ENCODE measurements around the gene IGLL1. TPM values are rescaled to one million over a fixed set of nuclear protein-coding genes. Genes with fewer than 3 reads are reported as not detected.
A peak's percentile ranks its signal among the peaks of the same experiment; 100 is the strongest.

Gene IGLL1
- total RNA-seq, 1 donor from 2014 or later: not detected

DNA sequence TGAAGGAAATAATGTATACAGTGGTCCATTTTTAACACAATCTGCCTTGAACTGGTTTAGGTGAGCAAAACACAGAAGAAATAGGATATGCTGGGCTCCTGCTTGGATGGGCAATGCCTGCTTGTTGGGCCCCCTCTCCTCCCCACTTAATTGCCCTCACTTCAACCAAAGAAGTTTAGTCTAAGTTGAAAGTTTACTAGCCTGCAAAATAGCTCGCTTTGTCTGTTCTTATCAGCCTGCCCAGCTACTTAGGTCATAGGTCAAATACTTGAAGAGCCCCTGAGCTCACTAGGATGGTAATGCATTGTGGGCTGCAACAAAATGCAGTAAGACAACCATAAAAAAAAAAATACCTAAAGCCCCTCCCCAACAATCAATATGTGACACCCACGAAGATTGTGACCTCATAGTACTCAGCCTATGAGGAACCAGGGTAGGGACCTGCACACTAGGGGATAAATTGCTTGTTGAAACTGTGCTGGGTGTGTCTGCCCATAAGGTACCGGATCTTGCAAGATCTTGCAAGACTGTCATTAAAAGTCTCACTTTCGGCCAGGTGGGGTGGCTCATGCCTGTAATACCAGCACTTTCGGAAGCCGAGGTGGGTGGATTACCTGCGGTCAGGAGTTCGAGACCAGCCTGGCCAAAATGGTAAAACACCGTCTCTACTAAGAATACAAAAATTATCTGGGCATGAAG, 41.1 kb upstream of the IGLL1 start:
- Mint-ChIP-seq H3K27me3 (no peaks in the 10 kb centered on the region), H3K27ac (peak overlapping the region; percentile 20), H3K4me3 (no peak overlapping the region), H3K4me1 (ENCODE audit: unreplicated experiment) (peaks cover 16% of the 10 kb centered on the region), H3K36me3 (no peaks in the 10 kb centered on the region), H3K9me3 (no peaks in the 10 kb centered on the region)
- no peak for DNase-seq (ENCODE audit: extremely low spot score, unreplicated experiment)
- TF ChIP-seq, protein P1, sequence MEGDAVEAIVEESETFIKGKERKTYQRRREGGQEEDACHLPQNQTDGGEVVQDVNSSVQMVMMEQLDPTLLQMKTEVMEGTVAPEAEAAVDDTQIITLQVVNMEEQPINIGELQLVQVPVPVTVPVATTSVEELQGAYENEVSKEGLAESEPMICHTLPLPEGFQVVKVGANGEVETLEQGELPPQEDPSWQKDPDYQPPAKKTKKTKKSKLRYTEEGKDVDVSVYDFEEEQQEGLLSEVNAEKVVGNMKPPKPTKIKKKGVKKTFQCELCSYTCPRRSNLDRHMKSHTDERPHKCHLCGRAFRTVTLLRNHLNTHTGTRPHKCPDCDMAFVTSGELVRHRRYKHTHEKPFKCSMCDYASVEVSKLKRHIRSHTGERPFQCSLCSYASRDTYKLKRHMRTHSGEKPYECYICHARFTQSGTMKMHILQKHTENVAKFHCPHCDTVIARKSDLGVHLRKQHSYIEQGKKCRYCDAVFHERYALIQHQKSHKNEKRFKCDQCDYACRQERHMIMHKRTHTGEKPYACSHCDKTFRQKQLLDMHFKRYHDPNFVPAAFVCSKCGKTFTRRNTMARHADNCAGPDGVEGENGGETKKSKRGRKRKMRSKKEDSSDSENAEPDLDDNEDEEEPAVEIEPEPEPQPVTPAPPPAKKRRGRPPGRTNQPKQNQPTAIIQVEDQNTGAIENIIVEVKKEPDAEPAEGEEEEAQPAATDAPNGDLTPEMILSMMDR (conservative IDR thresholded peaks at IDR 0.05): no peak

DNA sequence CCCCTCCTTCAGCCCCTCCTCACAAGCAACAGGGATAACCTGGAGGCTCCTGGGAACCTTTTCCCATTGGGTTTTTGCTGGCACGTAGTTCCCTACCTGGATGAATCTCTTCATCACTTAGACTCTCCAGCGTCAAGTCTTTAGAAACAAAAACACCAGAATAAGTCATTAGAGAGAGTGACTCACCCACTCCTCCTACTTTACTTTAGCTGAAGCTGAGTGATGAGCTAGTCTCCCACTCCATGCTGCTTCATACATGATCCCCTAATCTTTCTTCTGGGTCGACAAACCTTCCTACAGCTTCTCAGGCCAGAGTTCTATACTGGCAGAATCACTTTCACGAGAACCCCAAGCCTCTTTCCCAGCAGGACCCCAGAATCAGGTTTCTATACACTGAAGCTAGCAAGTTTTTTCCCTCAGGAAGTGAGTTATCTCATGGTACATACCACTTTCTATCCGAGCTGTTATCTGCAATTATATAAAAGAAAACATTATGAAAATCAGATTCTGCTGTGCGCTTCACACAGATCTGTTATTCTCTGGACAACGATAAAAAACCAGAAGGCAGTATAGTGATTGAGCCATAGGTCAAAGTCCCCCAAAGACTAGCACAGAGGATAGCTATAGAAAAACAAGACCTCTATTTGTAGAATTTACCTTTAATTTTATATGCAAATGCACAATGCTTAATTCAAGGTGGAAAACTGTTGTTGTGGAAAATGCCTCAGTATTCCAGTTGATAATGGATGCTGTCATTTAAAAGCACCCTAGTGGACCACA, 33.3 kb upstream of the IGLL1 start:
- no peak for DNase-seq (ENCODE audit: extremely low spot score, unreplicated experiment)
- H3K4me1 Mint-ChIP-seq (ENCODE audit: unreplicated experiment): peaks cover 4% of the 10 kb centered on the region
- H3K36me3 Mint-ChIP-seq: no peaks in the 10 kb centered on the region
- H3K27me3 Mint-ChIP-seq: no peaks in the 10 kb centered on the region
- H3K27ac Mint-ChIP-seq: no peak overlapping the region
- H3K9me3 Mint-ChIP-seq: no peaks in the 10 kb centered on the region
- H3K4me3 Mint-ChIP-seq: no peak overlapping the region
- TF ChIP-seq, protein P1 (conservative IDR thresholded peaks at IDR 0.05): no peak

DNA sequence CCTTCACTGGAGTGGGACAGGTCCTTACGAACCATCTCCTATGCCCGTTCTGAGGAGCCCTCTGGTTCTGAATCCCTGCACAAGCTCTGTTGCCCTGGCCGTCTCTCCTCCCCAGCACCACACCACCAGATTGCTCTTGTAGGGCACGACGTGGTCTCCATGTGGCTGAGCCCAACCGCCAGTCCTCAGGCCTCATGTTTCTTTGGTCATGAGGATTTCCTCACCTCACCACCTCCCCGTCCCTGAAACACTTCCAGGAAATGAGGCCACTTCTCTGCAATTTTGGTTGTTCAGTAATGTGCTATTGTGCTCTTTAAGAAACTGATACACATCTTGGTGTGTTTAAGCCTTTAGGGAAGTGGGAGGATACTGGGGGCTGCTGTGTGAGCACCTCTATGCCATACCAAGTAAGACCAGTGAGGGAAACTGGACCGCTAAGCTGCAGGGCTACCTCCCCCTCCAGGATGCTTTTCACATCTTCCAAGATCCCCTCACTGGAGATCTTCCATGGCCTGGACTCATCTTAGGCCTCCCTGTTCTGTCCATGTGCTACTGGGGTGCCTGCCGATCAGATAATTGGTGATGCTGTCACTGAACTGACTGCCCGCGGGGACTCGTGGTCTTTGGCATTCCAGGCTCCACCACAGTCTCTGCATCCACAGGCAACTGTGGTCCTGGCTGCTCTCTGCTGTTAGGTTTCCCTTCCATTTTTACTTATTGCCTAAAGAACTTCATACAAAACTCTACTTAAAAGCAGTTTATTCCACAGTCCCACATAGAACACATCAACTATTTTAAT, 30.1 kb upstream of the IGLL1 start:
- Mint-ChIP-seq H3K4me3 (no peak overlapping the region), H3K27ac (no peak overlapping the region), H3K36me3 (no peaks in the 10 kb centered on the region), H3K27me3 (no peaks in the 10 kb centered on the region), H3K4me1 (ENCODE audit: unreplicated experiment) (peaks cover 4% of the 10 kb centered on the region), H3K9me3 (no peaks in the 10 kb centered on the region)
- TF ChIP-seq, protein P1 (conservative IDR thresholded peaks at IDR 0.05): no peak
- no peak for DNase-seq (ENCODE audit: extremely low spot score, unreplicated experiment)

DNA sequence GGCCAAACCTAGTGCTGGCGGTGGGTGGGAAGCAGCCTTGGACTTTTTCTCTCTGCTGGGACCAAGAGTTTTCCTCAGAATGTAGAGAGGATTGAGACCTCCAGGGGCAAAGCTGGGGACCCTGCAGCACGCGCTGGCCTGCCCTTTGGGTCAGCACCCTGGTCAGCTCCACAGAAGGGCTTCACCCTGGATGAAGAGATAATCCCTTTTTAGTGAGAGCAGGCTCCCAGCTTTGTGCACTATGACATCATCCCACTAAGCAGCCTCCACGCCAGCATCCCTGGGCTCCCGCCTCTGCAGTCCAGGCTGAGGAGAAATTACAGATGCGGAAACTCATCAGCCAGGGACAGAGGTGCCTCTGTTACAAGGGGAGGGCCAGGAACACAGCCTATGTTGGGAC, 28.5 kb upstream of the IGLL1 start:
- H3K9me3 Mint-ChIP-seq: no peaks in the 10 kb centered on the region
- H3K4me1 Mint-ChIP-seq (ENCODE audit: unreplicated experiment): peaks cover 4% of the 10 kb centered on the region

More for the DNA sequence above, 28.5 kb upstream of the IGLL1 start:
- no peak overlapping the region for H3K4me3 Mint-ChIP-seq
- no peak for DNase-seq (ENCODE audit: extremely low spot score, unreplicated experiment)
- no peaks in the 10 kb centered on the region for H3K27me3 Mint-ChIP-seq
- no peak overlapping the region for H3K27ac Mint-ChIP-seq
- TF ChIP-seq, protein P1 (conservative IDR thresholded peaks at IDR 0.05): no peak
- H3K36me3 Mint-ChIP-seq: no peaks in the 10 kb centered on the region

Data from type B pancreatic cell (in vitro differentiated cells).